ENCODE measurements around the gene RPS24. TPM values are rescaled to one million over a fixed set of nuclear protein-coding genes. Genes with fewer than 3 reads are reported as not detected.
A peak's percentile ranks its signal among the peaks of the same experiment; 100 is the strongest.

RPS24 gene
- total RNA-seq, 1 donor from 2014 or later: 1,414 TPM

DNA sequence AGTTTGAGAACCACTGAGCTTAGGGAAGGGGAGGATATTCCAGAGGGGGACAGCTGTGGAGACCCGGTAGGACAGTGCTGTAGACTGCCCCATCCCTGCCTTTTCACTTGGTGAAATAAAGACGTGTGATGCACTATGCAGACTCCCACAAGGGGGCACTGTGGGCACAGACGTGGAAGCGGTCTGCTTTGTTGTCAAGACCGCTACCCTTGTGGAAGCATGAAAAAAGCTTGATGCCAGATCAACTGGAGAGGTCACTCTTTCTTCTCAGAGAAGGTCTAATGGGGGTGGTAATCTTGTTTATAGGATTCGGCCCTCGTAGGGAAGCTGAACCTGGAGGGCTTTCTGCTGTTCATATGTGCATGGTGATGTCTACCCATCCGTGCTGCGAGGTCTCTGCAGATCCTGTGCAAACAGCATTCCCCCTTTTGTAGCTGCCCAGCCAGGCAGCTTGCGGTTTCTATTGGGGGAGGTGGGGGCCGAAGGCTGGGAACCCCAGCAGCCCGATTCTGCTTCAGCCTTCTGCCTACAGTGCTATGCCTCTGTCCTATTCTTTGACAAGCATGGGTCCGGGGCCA is 13.7 kb downstream of the RPS24 start:
- TF ChIP-seq, protein P1, sequence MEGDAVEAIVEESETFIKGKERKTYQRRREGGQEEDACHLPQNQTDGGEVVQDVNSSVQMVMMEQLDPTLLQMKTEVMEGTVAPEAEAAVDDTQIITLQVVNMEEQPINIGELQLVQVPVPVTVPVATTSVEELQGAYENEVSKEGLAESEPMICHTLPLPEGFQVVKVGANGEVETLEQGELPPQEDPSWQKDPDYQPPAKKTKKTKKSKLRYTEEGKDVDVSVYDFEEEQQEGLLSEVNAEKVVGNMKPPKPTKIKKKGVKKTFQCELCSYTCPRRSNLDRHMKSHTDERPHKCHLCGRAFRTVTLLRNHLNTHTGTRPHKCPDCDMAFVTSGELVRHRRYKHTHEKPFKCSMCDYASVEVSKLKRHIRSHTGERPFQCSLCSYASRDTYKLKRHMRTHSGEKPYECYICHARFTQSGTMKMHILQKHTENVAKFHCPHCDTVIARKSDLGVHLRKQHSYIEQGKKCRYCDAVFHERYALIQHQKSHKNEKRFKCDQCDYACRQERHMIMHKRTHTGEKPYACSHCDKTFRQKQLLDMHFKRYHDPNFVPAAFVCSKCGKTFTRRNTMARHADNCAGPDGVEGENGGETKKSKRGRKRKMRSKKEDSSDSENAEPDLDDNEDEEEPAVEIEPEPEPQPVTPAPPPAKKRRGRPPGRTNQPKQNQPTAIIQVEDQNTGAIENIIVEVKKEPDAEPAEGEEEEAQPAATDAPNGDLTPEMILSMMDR (IDR thresholded peaks at IDR 0.05; ENCODE audit: unreplicated experiment): peak; percentile 87

DNA sequence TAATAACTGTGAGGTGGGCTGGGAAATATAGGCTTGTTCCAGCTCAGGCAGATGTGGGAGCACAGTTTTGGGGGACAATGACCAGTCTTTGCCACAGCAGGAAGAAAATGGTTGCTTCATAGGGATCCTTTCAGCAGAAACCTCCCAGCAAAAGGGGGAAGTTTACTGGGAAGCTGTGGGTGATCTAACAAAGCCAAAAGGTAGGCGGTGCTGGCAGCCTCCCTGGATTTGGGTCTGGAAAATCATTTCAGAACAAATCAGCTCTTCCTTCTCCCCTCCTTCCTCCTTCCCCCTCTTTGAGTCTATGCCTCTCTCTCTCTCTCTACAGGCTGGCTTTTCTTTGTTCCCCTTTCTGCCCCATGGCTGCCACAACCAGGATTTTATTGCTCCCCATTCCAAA is 16.2 kb downstream of the RPS24 start:
- Mint-ChIP-seq H3K36me3 (peaks cover 2% of the 10 kb centered on the region), H3K27me3 (ENCODE audit: low read depth) (no peaks in the 10 kb centered on the region), H3K9me3 (no peaks in the 10 kb centered on the region), H3K4me1 (peaks cover 10% of the 10 kb centered on the region), H3K27ac (no peak overlapping the region), H3K4me3 (no peak overlapping the region)
- DNase-seq (ENCODE audit: low spot score in 2 of 2, unreplicated experiment in 2 of 2): no peak
- TF ChIP-seq, protein P1 (IDR thresholded peaks at IDR 0.05; ENCODE audit: unreplicated experiment): no peak

More for the DNA sequence above, 13.7 kb downstream of the RPS24 start:
- peaks cover 29% of the 10 kb centered on the region for H3K4me1 Mint-ChIP-seq
- H3K27me3 Mint-ChIP-seq (ENCODE audit: low read depth): no peaks in the 10 kb centered on the region
- no peaks in the 10 kb centered on the region for H3K9me3 Mint-ChIP-seq
- peaks cover 2% of the 10 kb centered on the region for H3K36me3 Mint-ChIP-seq
- peak; percentile 73 to 93 for DNase-seq (ENCODE audit: low spot score in 2 of 2, unreplicated experiment in 2 of 2)
- no peak overlapping the region for H3K27ac Mint-ChIP-seq
- H3K4me3 Mint-ChIP-seq: no peak overlapping the region

DNA sequence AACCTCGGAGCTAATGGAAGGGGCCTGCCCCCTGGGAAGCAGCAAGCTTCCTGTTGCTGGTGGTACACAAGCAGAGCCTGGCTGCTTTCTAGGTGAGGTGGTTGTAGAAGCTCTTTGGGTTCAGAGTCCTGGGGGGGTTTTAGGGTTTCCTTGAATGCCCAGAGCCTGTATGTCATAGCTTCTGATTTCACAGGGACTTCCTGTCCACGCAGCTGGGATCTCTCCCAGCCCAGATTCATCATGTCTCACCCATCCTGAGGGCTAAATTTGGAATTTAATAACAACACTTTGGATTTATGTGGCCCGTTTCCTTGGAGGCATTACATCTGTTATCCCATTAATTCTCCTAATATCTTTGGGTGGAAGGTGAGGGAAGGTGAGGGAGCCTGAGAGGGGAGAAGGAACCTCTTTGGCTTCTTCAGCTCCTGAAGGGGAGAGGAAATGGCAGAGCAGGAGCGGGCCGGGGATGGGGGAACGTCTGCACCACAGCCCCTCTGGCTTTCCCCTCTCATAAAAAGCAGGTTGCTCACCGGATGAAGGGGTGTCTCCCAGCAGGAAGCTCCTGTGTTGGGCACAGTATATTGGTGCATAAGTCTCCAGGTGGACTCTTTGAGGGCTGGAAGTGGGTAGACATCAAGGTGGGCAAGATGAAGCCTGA is 19.7 kb downstream of the RPS24 start:
- no peak overlapping the region for H3K27ac Mint-ChIP-seq
- H3K4me1 Mint-ChIP-seq: no peaks in the 10 kb centered on the region
- no peaks in the 10 kb centered on the region for H3K9me3 Mint-ChIP-seq
- TF ChIP-seq, protein P1 (IDR thresholded peaks at IDR 0.05; ENCODE audit: unreplicated experiment): no peak
- no peak for DNase-seq (ENCODE audit: low spot score in 2 of 2, unreplicated experiment in 2 of 2)
- H3K4me3 Mint-ChIP-seq: no peak overlapping the region
- no peaks in the 10 kb centered on the region for H3K27me3 Mint-ChIP-seq (ENCODE audit: low read depth)
- H3K36me3 Mint-ChIP-seq: peaks cover 2% of the 10 kb centered on the region

DNA sequence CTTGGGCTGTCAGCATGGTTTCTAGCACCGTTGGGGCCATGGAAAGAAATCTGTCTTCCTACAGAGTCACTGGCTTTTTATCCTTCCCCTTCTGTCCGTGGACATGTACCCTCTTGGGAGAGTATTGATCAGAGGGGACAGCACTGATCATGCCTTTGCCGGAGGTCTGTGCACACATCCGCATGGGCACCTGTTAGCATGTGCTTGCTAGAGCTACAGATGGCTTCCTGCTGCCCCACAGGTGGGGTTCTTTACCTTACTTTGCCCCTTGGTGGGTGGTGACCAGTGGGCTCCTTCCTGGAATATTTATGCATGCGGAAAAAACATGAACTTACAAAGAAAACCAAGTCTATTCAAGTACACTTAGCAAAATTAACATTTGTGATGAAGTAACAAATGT is 24.9 kb downstream of the RPS24 start:
- Mint-ChIP-seq H3K4me3 (no peak overlapping the region), H3K27ac (no peak overlapping the region), H3K27me3 (ENCODE audit: low read depth) (no peaks in the 10 kb centered on the region), H3K9me3 (no peaks in the 10 kb centered on the region), H3K36me3 (peaks cover 2% of the 10 kb centered on the region), H3K4me1 (peaks cover 7% of the 10 kb centered on the region)
- DNase-seq (ENCODE audit: low spot score in 2 of 2, unreplicated experiment in 2 of 2): no peak
- TF ChIP-seq, protein P1 (IDR thresholded peaks at IDR 0.05; ENCODE audit: unreplicated experiment): no peak

DNA sequence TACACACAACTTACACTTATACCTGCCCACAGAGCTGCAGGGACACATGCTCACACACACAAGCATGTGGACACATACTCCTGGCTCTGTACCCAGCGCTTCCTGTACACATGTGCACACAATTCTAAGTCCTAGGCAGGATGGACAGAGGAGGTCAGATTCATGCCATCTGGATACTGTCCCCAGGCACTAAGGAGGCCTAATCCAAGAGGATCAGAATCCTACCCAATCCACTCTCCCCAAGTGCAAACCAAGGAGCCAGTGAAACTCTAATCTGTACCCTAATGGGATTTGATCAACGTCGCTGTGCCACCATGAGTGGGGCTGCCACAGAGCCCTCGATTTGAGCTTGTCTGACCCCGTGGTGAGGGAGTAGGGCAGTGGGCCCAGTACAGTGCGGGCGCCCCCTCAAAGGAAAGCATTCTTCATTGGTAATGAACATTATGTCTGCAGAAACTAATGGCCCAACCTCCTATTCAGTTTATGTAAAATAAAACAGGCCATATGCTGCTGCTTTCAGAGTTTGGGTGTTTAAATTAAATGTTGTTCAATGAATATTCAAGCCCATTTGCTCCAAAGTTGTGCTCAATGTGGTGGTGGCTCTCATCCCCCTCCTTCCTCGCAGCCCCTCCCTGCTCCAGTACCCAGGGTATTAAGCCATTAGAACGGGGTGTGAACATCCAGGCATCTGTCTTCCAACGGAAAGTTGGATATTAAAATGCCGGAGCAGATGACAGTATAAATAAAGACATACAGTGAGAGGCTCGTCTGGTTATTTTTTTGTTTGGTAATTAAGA is 26.4 kb downstream of the RPS24 start:
- Mint-ChIP-seq H3K36me3 (no peaks in the 10 kb centered on the region), H3K9me3 (no peaks in the 10 kb centered on the region), H3K4me1 (peaks cover 11% of the 10 kb centered on the region), H3K27me3 (ENCODE audit: low read depth) (no peaks in the 10 kb centered on the region), H3K27ac (no peak overlapping the region), H3K4me3 (no peak overlapping the region)
- DNase-seq (ENCODE audit: low spot score in 2 of 2, unreplicated experiment in 2 of 2): no peak
- TF ChIP-seq, protein P1 (IDR thresholded peaks at IDR 0.05; ENCODE audit: unreplicated experiment): no peak
